Measurements from ENCODE around the gene RIC3.

RIC3 gene

DNA sequence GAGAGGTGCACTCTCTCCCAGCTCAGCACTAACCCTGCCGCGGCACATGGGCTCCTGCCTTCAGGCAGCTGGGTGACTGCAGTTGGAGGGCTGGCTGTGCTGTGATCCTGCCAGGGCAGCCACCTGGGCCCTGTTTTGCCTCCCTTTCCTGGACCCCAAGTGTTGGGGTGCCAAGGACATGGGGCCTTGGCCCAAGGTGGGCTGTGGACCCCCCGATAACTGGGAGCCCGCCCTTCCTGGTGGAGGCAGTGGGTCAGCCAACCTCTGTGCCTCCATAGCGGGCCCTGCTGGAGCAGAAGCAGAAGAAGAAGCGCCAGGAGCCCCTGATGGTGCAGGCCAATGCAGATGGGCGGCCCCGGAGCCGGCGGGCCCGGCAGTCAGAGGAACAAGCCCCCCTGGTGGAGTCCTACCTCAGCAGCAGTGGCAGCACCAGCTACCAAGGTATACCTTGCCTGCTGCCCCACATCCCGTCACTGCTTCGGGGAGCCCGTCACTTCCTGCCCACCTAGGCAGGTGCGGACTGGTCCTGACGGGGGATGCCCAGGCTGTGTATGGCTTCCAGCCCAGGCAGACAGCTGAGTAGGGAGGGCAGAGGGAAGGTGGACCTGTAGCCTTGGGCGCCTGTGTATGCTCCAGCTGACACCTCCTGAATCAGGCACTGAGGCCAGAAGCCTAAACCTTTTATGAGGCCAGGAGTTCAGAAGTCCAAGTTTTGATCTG is 78.9 kb downstream of the RIC3 start:
- ATAC-seq (ENCODE audit: insufficient read depth, low read depth), result no peak
- H3K27ac ChIP-seq (ENCODE audit: low read length), result no peak overlapping the region
- no peaks in the 10 kb centered on the region for H3K36me3 ChIP-seq (ENCODE audit: insufficient read depth, low read length)
- H3K79me2 ChIP-seq (ENCODE audit: insufficient read depth, low read length), result no peaks in the 10 kb centered on the region
- no peak for DNase-seq
- no peaks in the 10 kb centered on the region for H3K9me3 ChIP-seq (ENCODE audit: insufficient read depth, low read length, severe bottlenecking)
- H3K4me2 ChIP-seq (ENCODE audit: insufficient read depth, low read length), result no peak overlapping the region
- H3K9ac ChIP-seq (ENCODE audit: low read depth, low read length), result no peak overlapping the region
- no peak for TF ChIP-seq EZH2 (IDR thresholded peaks at IDR 0.05; ENCODE audit: borderline replicate concordance, low read depth, low read length, severe bottlenecking)
- H2AFZ ChIP-seq (ENCODE audit: low read depth, low read length), result no peak overlapping the region
- no peaks in the 10 kb centered on the region; the same call in 1 of the 2 replicates for H4K20me1 ChIP-seq (ENCODE audit: insufficient read depth, low read length)
- H3K27me3 ChIP-seq (ENCODE audit: insufficient read depth, low read length, poor library complexity), result no peaks in the 10 kb centered on the region
- H3K4me3 ChIP-seq (ENCODE audit: low read depth in 1 of 2, low read length in 2 of 2), result no peak overlapping the region
- H3K4me1 ChIP-seq (ENCODE audit: insufficient read depth, low read length), result no peaks in the 10 kb centered on the region

DNA sequence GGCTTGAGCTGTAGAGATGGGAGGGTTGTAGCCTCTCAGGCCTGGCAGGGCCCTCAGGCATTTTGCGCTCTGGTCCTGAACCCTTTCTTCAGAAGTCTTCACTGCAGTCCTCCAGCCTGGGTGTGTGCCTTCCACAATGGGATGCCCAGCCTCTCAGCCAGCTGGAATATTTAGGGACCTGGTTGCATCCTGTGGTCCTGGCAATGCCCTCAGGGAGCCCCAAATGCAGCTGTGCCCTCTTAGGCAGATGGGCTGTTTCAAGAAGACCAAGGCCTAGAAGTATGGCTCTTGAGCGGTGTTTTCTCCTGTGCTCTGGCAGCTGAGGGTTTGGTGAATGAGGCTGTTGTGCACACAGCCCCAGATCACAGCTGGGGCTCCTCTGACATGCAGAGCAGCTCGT is 81.1 kb downstream of the RIC3 start:
- H3K79me2 ChIP-seq (ENCODE audit: insufficient read depth, low read length), result no peaks in the 10 kb centered on the region
- DNase-seq (no peak), ATAC-seq (ENCODE audit: insufficient read depth, low read depth) (no peak)
- H3K4me1 ChIP-seq (ENCODE audit: insufficient read depth, low read length), result no peaks in the 10 kb centered on the region
- H3K4me3 ChIP-seq (ENCODE audit: low read depth in 1 of 2, low read length in 2 of 2), result no peak overlapping the region
- H3K9me3 ChIP-seq (ENCODE audit: insufficient read depth, low read length, severe bottlenecking), result no peaks in the 10 kb centered on the region
- no peak overlapping the region for H3K27ac ChIP-seq (ENCODE audit: low read length)
- no peak overlapping the region for H3K4me2 ChIP-seq (ENCODE audit: insufficient read depth, low read length)
- H3K9ac ChIP-seq (ENCODE audit: low read depth, low read length), result no peak overlapping the region
- H3K27me3 ChIP-seq (ENCODE audit: insufficient read depth, low read length, poor library complexity), result no peaks in the 10 kb centered on the region
- no peak for TF ChIP-seq EZH2 (IDR thresholded peaks at IDR 0.05; ENCODE audit: borderline replicate concordance, low read depth, low read length, severe bottlenecking)
- TF ChIP-seq, protein P1, sequence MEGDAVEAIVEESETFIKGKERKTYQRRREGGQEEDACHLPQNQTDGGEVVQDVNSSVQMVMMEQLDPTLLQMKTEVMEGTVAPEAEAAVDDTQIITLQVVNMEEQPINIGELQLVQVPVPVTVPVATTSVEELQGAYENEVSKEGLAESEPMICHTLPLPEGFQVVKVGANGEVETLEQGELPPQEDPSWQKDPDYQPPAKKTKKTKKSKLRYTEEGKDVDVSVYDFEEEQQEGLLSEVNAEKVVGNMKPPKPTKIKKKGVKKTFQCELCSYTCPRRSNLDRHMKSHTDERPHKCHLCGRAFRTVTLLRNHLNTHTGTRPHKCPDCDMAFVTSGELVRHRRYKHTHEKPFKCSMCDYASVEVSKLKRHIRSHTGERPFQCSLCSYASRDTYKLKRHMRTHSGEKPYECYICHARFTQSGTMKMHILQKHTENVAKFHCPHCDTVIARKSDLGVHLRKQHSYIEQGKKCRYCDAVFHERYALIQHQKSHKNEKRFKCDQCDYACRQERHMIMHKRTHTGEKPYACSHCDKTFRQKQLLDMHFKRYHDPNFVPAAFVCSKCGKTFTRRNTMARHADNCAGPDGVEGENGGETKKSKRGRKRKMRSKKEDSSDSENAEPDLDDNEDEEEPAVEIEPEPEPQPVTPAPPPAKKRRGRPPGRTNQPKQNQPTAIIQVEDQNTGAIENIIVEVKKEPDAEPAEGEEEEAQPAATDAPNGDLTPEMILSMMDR (IDR thresholded peaks at IDR 0.05; ENCODE audit: borderline replicate concordance, extremely low read depth, low read length, poor library complexity, severe bottlenecking), result no peak
- H4K20me1 ChIP-seq (ENCODE audit: insufficient read depth, low read length), result no peaks in the 10 kb centered on the region
- H3K36me3 ChIP-seq (ENCODE audit: insufficient read depth, low read length), result no peaks in the 10 kb centered on the region
- H2AFZ ChIP-seq (ENCODE audit: low read depth, low read length), result no peak overlapping the region

DNA sequence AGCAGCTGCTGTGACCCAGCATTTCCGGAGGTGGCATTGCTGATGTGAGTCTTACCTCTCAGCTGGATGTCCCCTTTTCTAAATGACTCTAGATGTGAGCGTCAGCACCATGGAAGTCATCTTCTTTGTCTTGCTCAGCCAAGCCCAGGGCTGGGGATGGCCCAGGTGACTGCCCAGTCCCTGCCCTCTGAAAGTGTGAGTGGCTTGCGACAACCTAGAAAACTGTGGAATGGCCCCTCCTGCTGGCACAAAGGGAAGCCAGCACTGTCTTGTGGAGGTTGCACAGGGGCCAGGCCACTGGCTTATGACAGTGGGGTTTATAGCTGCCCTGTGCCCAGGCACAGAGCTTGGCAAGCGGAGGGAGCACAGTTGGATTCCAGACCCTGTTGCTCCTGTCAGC is 81.6 kb downstream of the RIC3 start:
- no peaks in the 10 kb centered on the region for H3K36me3 ChIP-seq (ENCODE audit: insufficient read depth, low read length)
- no peak overlapping the region for H3K27ac ChIP-seq (ENCODE audit: low read length)
- H3K4me2 ChIP-seq (ENCODE audit: insufficient read depth, low read length), result no peak overlapping the region
- no peaks in the 10 kb centered on the region for H3K79me2 ChIP-seq (ENCODE audit: insufficient read depth, low read length)
- no peaks in the 10 kb centered on the region for H3K4me1 ChIP-seq (ENCODE audit: insufficient read depth, low read length)
- no peak for ATAC-seq (ENCODE audit: insufficient read depth, low read depth)
- no peak overlapping the region for H2AFZ ChIP-seq (ENCODE audit: low read depth, low read length)
- no peaks in the 10 kb centered on the region for H3K9me3 ChIP-seq (ENCODE audit: insufficient read depth, low read length, severe bottlenecking)
- no peak overlapping the region for H3K4me3 ChIP-seq (ENCODE audit: low read depth in 1 of 2, low read length in 2 of 2)
- TF ChIP-seq, protein P1 (IDR thresholded peaks at IDR 0.05; ENCODE audit: borderline replicate concordance, extremely low read depth, low read length, poor library complexity, severe bottlenecking), result no peak
- H4K20me1 ChIP-seq (ENCODE audit: insufficient read depth, low read length), result no peaks in the 10 kb centered on the region
- H3K9ac ChIP-seq (ENCODE audit: low read depth, low read length), result no peak overlapping the region
- DNase-seq, result no peak
- H3K27me3 ChIP-seq (ENCODE audit: insufficient read depth, low read length, poor library complexity), result no peaks in the 10 kb centered on the region

DNA sequence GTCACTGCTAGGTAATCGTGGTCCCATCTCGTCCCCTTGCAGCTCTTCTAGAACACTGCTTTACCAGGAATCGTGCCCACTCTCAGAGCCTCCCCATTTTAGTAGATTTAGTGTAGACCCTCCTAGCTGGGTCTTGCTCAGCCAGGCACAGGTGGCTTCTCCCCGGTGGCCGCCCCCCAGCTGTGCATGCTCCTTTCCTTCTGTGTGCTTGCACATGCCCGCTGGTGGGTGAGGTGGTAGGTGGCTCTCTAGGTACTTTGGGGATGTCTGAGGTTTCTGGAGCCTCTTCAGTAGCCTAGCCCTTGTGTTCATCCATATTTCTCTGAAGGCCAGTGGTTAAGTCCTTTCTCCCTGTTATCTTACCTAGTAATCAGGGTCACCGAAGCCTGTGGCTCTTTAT is 82.3 kb downstream of the RIC3 start:
- no peaks in the 10 kb centered on the region for H3K9me3 ChIP-seq (ENCODE audit: insufficient read depth, low read length, severe bottlenecking)
- no peaks in the 10 kb centered on the region for H3K36me3 ChIP-seq (ENCODE audit: insufficient read depth, low read length)
- no peaks in the 10 kb centered on the region for H3K79me2 ChIP-seq (ENCODE audit: insufficient read depth, low read length)
- no peaks in the 10 kb centered on the region for H4K20me1 ChIP-seq (ENCODE audit: insufficient read depth, low read length)
- TF ChIP-seq, protein P1 (IDR thresholded peaks at IDR 0.05; ENCODE audit: borderline replicate concordance, extremely low read depth, low read length, poor library complexity, severe bottlenecking), result no peak
- no peak for TF ChIP-seq EZH2 (IDR thresholded peaks at IDR 0.05; ENCODE audit: borderline replicate concordance, low read depth, low read length, severe bottlenecking)
- ATAC-seq (ENCODE audit: insufficient read depth, low read depth) (no peak), DNase-seq (no peak)
- no peaks in the 10 kb centered on the region for H3K4me1 ChIP-seq (ENCODE audit: insufficient read depth, low read length)
- H3K4me2 ChIP-seq (ENCODE audit: insufficient read depth, low read length), result no peak overlapping the region
- no peak overlapping the region for H2AFZ ChIP-seq (ENCODE audit: low read depth, low read length)
- no peak overlapping the region for H3K27ac ChIP-seq (ENCODE audit: low read length)
- no peaks in the 10 kb centered on the region for H3K27me3 ChIP-seq (ENCODE audit: insufficient read depth, low read length, poor library complexity)
- H3K4me3 ChIP-seq (ENCODE audit: low read depth in 1 of 2, low read length in 2 of 2), result no peak overlapping the region
- no peak overlapping the region for H3K9ac ChIP-seq (ENCODE audit: low read depth, low read length)

All from DND-41 (cell line).